IMR-90 (cell line): ENCODE results near the gene ARF1. TPM values are rescaled to one million over a fixed set of nuclear protein-coding genes. Genes with fewer than 3 reads are reported as not detected.

Experiments used
- ATAC-seq: fragments of 200-7000 bp; cut with Tn5 transposase; 2 replicates; pipeline ENCODE4 v1.9.1; 2020; ENCODE audit warnings: low read depth, mild to moderate bottlenecking, moderate library complexity
- BruUV-seq: library from RNA; stranded (reverse); fragments of 400-500 nt; replicated peaks from 2 replicates; lab custom pipeline; 2021; lab: Mats Ljungman, UMichigan
- CTCF ChIA-PET: fragments of 300-600 bp; formaldehyde crosslinking; extraction: SDS; loops from one replicate; lab custom pipeline; 2021; ENCODE audit warnings: antibody characterized with exemption; lab: Yijun Ruan, JAX
- POLR2A ChIA-PET: fragments of 300-600 bp; sonication (Branson Sonifier 250); formaldehyde crosslinking; loops from one replicate; lab custom pipeline; 2022; ENCODE audit warnings: antibody characterized with exemption; ENCODE audit not compliant: unreplicated experiment; lab: Charles Lee
- DNase-seq: peaks from one replicate; pipeline ENCODE4 v3.0.0; 2013
- H2AFZ ChIP-seq: replicated peaks from 2 replicates; pipeline ENCODE3; 2013; ENCODE audit warnings: low read length, mild to moderate bottlenecking; ENCODE audit not compliant: poor library complexity
- H2AK5ac ChIP-seq: 2 replicates; pipeline ENCODE4 v1.6.1; 2013; ENCODE audit warnings: low read depth, low read length, inconsistent platforms
- H2AK9ac ChIP-seq: replicated peaks from 2 replicates; pipeline ENCODE3; 2013; ENCODE audit warnings: mild to moderate bottlenecking, low read depth, low read length, moderate library complexity; ENCODE audit not compliant: poor library complexity
- H2BK120ac ChIP-seq: 2 replicates; pipeline ENCODE4 v1.6.1; 2013; ENCODE audit warnings: low read depth, low read length, inconsistent platforms
- H2BK15ac ChIP-seq: 3 replicates; pipeline ENCODE4 v1.6.1; 2013; ENCODE audit warnings: low read depth, low read length, inconsistent platforms
- H2BK20ac ChIP-seq: 2 replicates; pipeline ENCODE4 v1.6.1; 2013; ENCODE audit warnings: low read depth, mild to moderate bottlenecking, inconsistent platforms, low read length, moderate library complexity
- H2BK5ac ChIP-seq: 2 replicates; pipeline ENCODE4 v1.6.1; 2013; ENCODE audit warnings: mild to moderate bottlenecking, low read depth, low read length, inconsistent platforms; ENCODE audit not compliant: poor library complexity, severe bottlenecking
- H3K14ac ChIP-seq: replicated peaks from 2 replicates; pipeline ENCODE4 v1.6.1; 2013; ENCODE audit warnings: low read depth, low read length, inconsistent platforms
- H3K18ac ChIP-seq: 2 replicates; pipeline ENCODE4 v1.6.1; 2013; ENCODE audit warnings: low read depth, low read length, control low read depth
- H3K23ac ChIP-seq: 2 replicates; pipeline ENCODE4 v1.6.1; 2013; ENCODE audit warnings: low read depth, low read length, inconsistent platforms
- H3K27ac ChIP-seq: 2 replicates; pipeline ENCODE4 v1.5.1; 2013; ENCODE audit warnings: mild to moderate bottlenecking, control low read depth, low read length; ENCODE audit not compliant: insufficient read depth
- H3K27me3 ChIP-seq: 2 replicates; pipeline ENCODE4 v1.6.1; 2013; ENCODE audit warnings: low read length; ENCODE audit not compliant: control insufficient read depth, insufficient read depth
- H3K36me3 ChIP-seq: 2 replicates; pipeline ENCODE4 v1.6.1; 2013; ENCODE audit warnings: low read length, mixed read lengths; ENCODE audit not compliant: control insufficient read depth, insufficient read depth
- H3K4ac ChIP-seq: 2 replicates; pipeline ENCODE4 v1.6.1; 2013; ENCODE audit warnings: low read depth, low read length, inconsistent platforms
- H3K4me1 ChIP-seq: 2 replicates; pipeline ENCODE4 v1.6.1; 2013; ENCODE audit warnings: low read length, mixed read lengths; ENCODE audit not compliant: control insufficient read depth, insufficient read depth
- H3K4me2 ChIP-seq: 2 replicates; pipeline ENCODE4 v1.6.1; 2013; ENCODE audit warnings: low read depth, mild to moderate bottlenecking, control low read depth, low read length, moderate library complexity
- H3K4me3 ChIP-seq: 2 replicates; pipeline ENCODE4 v1.5.1; 2013; ENCODE audit warnings: low read depth, mild to moderate bottlenecking, control low read depth, low read length, moderate library complexity; ENCODE audit not compliant: insufficient read depth
- H3K56ac ChIP-seq: 2 replicates; pipeline ENCODE4 v1.6.1; 2013; ENCODE audit warnings: low read length, inconsistent platforms; ENCODE audit not compliant: insufficient read depth; ENCODE audit errors: extremely low read depth
- H3K79me1 ChIP-seq, 2 experiments: 2 replicates each; pipeline ENCODE4 v1.6.1; 2013; ENCODE audit warnings: low read length in 2 of 2, inconsistent platforms in 1 of 2, low read depth in 1 of 2
- H3K9ac ChIP-seq: 2 replicates; pipeline ENCODE4 v1.6.1; 2013; ENCODE audit warnings: low read depth, low read length, control low read depth
- H3K9me1 ChIP-seq: 2 replicates; pipeline ENCODE4 v1.6.1; 2013; ENCODE audit warnings: low read length, inconsistent platforms; ENCODE audit not compliant: insufficient read depth
- H3K9me3 ChIP-seq: 2 replicates; pipeline ENCODE4 v1.6.1; 2013; ENCODE audit warnings: low read length; ENCODE audit not compliant: control insufficient read depth, insufficient read depth
- H4K20me1 ChIP-seq: 2 replicates; pipeline ENCODE4 v1.6.1; 2013; ENCODE audit warnings: low read length, inconsistent platforms; ENCODE audit not compliant: insufficient read depth
- H4K5ac ChIP-seq: 2 replicates; pipeline ENCODE4 v1.6.1; 2013; ENCODE audit warnings: mild to moderate bottlenecking, low read depth, low read length, control low read depth
- H4K8ac ChIP-seq, 2 experiments: 2 replicates each; pipeline ENCODE4 v1.6.1; 2013; ENCODE audit warnings: low read depth in 2 of 2, low read length in 2 of 2, control low read depth in 1 of 2, inconsistent platforms in 1 of 2
- H4K91ac ChIP-seq: 2 replicates; pipeline ENCODE4 v1.6.1; 2013; ENCODE audit warnings: low read depth, low read length, inconsistent platforms; ENCODE audit not compliant: insufficient read depth
- BHLHE40 ChIP-seq: fragments of 150-350 bp; IDR thresholded peaks from 2 replicates; pipeline ENCODE4 v1.6.1; 2016; ENCODE audit warnings: mild to moderate bottlenecking, low read depth, low read length
- CEBPB ChIP-seq: IDR thresholded peaks from 2 replicates; pipeline ENCODE4 v1.6.1; 2012; ENCODE audit warnings: low read depth, low read length, improper control_type of control experiment
- CHD1 ChIP-seq: IDR thresholded peaks from 2 replicates; pipeline ENCODE4 v1.6.1; 2012; ENCODE audit warnings: low read depth, low read length, improper control_type of control experiment
- FOS ChIP-seq: fragments of 150-350 bp; IDR thresholded peaks from 2 replicates; pipeline ENCODE4 v1.6.1; 2016; ENCODE audit warnings: low read depth, low read length
- MAFK ChIP-seq: IDR thresholded peaks from 2 replicates; pipeline ENCODE4 v1.6.1; 2012; ENCODE audit warnings: low read depth, low read length, improper control_type of control experiment
- MAZ ChIP-seq: IDR thresholded peaks from 2 replicates; pipeline ENCODE4 v1.6.1; 2012; ENCODE audit warnings: low read depth, mild to moderate bottlenecking, low read length, improper control_type of control experiment, moderate library complexity, borderline replicate concordance
- MXI1 ChIP-seq: IDR thresholded peaks from 2 replicates; pipeline ENCODE4 v1.6.1; 2012; ENCODE audit warnings: low read depth, mild to moderate bottlenecking, low read length, moderate library complexity, borderline replicate concordance
- NFE2L2 ChIP-seq: fragments of 150-350 bp; IDR thresholded peaks from 2 replicates; pipeline ENCODE4 v1.6.1; 2016; ENCODE audit warnings: low read depth, mild to moderate bottlenecking, low read length
- POLR2A ChIP-seq: IDR thresholded peaks from 2 replicates; pipeline ENCODE4 v1.6.1; 2012; ENCODE audit warnings: mild to moderate bottlenecking, low read depth, low read length
- RCOR1 ChIP-seq: IDR thresholded peaks from 2 replicates; pipeline ENCODE4 v1.6.1; 2012; ENCODE audit warnings: mild to moderate bottlenecking, low read length, improper control_type of control experiment; ENCODE audit not compliant: insufficient replicate concordance
- RFX5 ChIP-seq: IDR thresholded peaks from 2 replicates; pipeline ENCODE4 v1.8.0; 2012; ENCODE audit warnings: low read depth, mild to moderate bottlenecking, low read length, moderate library complexity
- SMC3 ChIP-seq: fragments of 150-350 bp; IDR thresholded peaks from 2 replicates; pipeline ENCODE4 v1.6.1; 2016; ENCODE audit warnings: low read depth, mild to moderate bottlenecking, antibody characterized with exemption, low read length, moderate library complexity
- USF2 ChIP-seq: fragments of 150-350 bp; IDR thresholded peaks from 2 replicates; pipeline ENCODE4 v1.6.1; 2017; ENCODE audit warnings: mild to moderate bottlenecking, antibody characterized with exemption, low read length, low read depth
- WGBS, 2 experiments: methylation state at CpG; one replicate each; pipeline versions ENCODE4 v1.1.5 to v1.1.7; 2013; ENCODE audit warnings: missing lambda C conversion rate in 2 of 2; ENCODE audit not compliant: insufficient read length in 1 of 2; ENCODE audit errors: extremely low coverage in 2 of 2; 5-methylcytosine and 5-hydroxymethylcytosine counted together
- dilution Hi-C: fragments of 300-500 bp; cut with HindIII; formaldehyde crosslinking; loops from one replicate; pipeline ENCODE4 v1.14.3; 2018; ENCODE audit warnings: low sequenced_read_pairs; ENCODE audit not compliant: unreplicated experiment
- in situ Hi-C: fragments of 300-500 bp; cut with MboI; formaldehyde crosslinking; loops from 3 replicates; pipeline ENCODE4 v1.14.3; 2019; ENCODE audit warnings: low sequenced_read_pairs, inconsistent platforms, mixed read lengths
- intact Hi-C: fragments of 100-400 bp; cut with micrococcal nuclease; formaldehyde crosslinking; loops from 2 replicates; pipeline ENCODE4 v1.10.0; 2022
- polyA plus RNA-seq, 3 experiments: library from polyadenylated mRNA; depleted of rRNA; stranded (reverse); fragments of >200 nt; gene quantifications; 2 replicates each; pipeline ENCODE4 v1.2.3, GENCODE V29; 2012; ENCODE audit warnings: low replicate concordance in 1 of 3
- total RNA-seq: library from RNA; depleted of rRNA; stranded (reverse); fragments of >200 nt; gene quantifications from 2 replicates; pipeline ENCODE4 v1.2.3, GENCODE V29; 2012
- TF ChIP-seq, protein P1 (sequence below): conservative IDR thresholded peaks from 2 replicates; pipeline ENCODE4 v1.5.1; 2012; ENCODE audit warnings: mild to moderate bottlenecking, low read depth, low read length, improper control_type of control experiment
- TF ChIP-seq, protein P2 (sequence below): fragments of 150-350 bp; IDR thresholded peaks from 2 replicates; pipeline ENCODE4 v1.6.1; 2016; ENCODE audit warnings: low read depth, mild to moderate bottlenecking, low read length, moderate library complexity, borderline replicate concordance

Gene ARF1
- total and polyA plus RNA-seq, 2 of the 4 experiments (the other 2 are of a cell fraction): 330 to 1,100 TPM

DNA sequence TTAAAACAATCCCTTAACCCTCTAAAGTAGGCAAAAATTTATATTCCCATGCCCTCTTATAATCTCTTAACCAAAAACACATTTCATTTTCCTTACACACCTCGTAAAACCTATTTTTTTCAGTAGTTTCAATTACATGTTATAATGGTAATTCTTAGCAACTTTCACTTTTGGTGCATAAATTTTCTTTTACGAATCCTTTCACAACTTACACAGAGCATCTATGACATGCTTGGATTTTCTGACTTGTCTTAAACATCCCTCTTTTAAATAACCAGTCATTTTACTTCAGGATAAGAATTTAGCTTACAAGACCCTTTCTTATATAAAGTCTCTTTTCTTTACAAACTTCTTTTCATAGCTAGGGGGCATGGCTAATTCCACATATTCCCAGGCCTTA lies 35.5 kb downstream of the ARF1 start:
- Histone ChIP-seq H3K18ac (no peak overlapping the region), H2BK5ac (no peak overlapping the region), H2BK120ac (no peak overlapping the region), H2AFZ (no peak overlapping the region), H2BK20ac (no peak overlapping the region), H3K79me1 (no peaks in the 10 kb centered on the region), H3K14ac (no peak overlapping the region), H4K5ac (no peak overlapping the region), H3K9me1 (no peaks in the 10 kb centered on the region), H3K27me3 (peaks cover 8% of the 10 kb centered on the region), H4K91ac (no peak overlapping the region), H4K20me1 (no peaks in the 10 kb centered on the region), H3K9ac (no peak overlapping the region), H2BK15ac (no peak overlapping the region), H3K56ac (no peak overlapping the region), H3K36me3 (no peaks in the 10 kb centered on the region), H3K4ac (no peak overlapping the region), H3K23ac (no peak overlapping the region), H2AK9ac (no peak overlapping the region), H3K27ac (no peak overlapping the region), H3K4me3 (no peak overlapping the region), H3K4me1 (peaks cover 2% of the 10 kb centered on the region; the same call in 1 of the 2 replicates), H2AK5ac (no peak overlapping the region), H3K9me3 (no peaks in the 10 kb centered on the region), H3K4me2 (no peak overlapping the region), H4K8ac (no peak overlapping the region)
- no peak for TF ChIP-seq FOS
- TF ChIP-seq MAFK: no peak
- TF ChIP-seq CEBPB: no peak
- TF ChIP-seq MAZ: no peak
- TF ChIP-seq USF2: no peak
- TF ChIP-seq RFX5: no peak
- no peak for TF ChIP-seq MXI1
- no peak for TF ChIP-seq NFE2L2
- no peak for TF ChIP-seq SMC3
- no peak for TF ChIP-seq CHD1
- TF ChIP-seq, protein P1, sequence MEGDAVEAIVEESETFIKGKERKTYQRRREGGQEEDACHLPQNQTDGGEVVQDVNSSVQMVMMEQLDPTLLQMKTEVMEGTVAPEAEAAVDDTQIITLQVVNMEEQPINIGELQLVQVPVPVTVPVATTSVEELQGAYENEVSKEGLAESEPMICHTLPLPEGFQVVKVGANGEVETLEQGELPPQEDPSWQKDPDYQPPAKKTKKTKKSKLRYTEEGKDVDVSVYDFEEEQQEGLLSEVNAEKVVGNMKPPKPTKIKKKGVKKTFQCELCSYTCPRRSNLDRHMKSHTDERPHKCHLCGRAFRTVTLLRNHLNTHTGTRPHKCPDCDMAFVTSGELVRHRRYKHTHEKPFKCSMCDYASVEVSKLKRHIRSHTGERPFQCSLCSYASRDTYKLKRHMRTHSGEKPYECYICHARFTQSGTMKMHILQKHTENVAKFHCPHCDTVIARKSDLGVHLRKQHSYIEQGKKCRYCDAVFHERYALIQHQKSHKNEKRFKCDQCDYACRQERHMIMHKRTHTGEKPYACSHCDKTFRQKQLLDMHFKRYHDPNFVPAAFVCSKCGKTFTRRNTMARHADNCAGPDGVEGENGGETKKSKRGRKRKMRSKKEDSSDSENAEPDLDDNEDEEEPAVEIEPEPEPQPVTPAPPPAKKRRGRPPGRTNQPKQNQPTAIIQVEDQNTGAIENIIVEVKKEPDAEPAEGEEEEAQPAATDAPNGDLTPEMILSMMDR: no peak
- TF ChIP-seq, protein P2, sequence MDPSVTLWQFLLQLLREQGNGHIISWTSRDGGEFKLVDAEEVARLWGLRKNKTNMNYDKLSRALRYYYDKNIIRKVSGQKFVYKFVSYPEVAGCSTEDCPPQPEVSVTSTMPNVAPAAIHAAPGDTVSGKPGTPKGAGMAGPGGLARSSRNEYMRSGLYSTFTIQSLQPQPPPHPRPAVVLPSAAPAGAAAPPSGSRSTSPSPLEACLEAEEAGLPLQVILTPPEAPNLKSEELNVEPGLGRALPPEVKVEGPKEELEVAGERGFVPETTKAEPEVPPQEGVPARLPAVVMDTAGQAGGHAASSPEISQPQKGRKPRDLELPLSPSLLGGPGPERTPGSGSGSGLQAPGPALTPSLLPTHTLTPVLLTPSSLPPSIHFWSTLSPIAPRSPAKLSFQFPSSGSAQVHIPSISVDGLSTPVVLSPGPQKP: no peak
- no peak for TF ChIP-seq RCOR1
- TF ChIP-seq POLR2A: no peak
- TF ChIP-seq BHLHE40: no peak
- dilution Hi-C loops: no loop called here
- WGBS, 2 experiments: 93% methylated on average over 1 of the region's 2 CpGs; no CpG with 5 or more reads in 1 of the 2 experiments
- no peak for ATAC-seq
- in situ Hi-C loops: no loop called here
- intact Hi-C loops: no loop called here
- CTCF ChIA-PET: no interaction called here
- no peak for DNase-seq
- POLR2A ChIA-PET: no interaction called here
- no TSS peak for BruUV-seq
